WTC11 (cell line): ENCODE data around the gene BTBD9. TPM values are rescaled to one million over a fixed set of nuclear protein-coding genes. Genes with fewer than 3 reads are reported as not detected.

ENCODE experiments used
- ATAC-seq: fragments of 200-7000 bp; cut with Tn5 transposase; 2 replicates; pipeline ENCODE4 v1.10.0; 2021; ENCODE audit warnings: mild to moderate bottlenecking, moderate library complexity
- CTCF ChIA-PET: fragments of 300-600 bp; sonication (Branson Sonifier 250); formaldehyde crosslinking; loops from one replicate; lab custom pipeline; 2021; ENCODE audit warnings: antibody characterized with exemption; lab: Charles Lee
- POLR2A ChIA-PET: fragments of 350-600 bp; sonication (Branson Sonifier 250); formaldehyde crosslinking; loops from one replicate; lab custom pipeline; 2021; ENCODE audit warnings: antibody characterized with exemption; lab: Charles Lee
- DNase-seq: peaks from one replicate; pipeline ENCODE4 v3.0.0; 2021; ENCODE audit warnings: low spot score
- H3K27ac Mint-ChIP-seq: 2 replicates; pipeline ENCODE4 v1.8.0; 2021; ENCODE audit warnings: mixed read lengths
- H3K27me3 Mint-ChIP-seq: 2 replicates; pipeline ENCODE4 v1.8.0; 2021; ENCODE audit warnings: low read depth, mild to moderate bottlenecking, moderate library complexity, mixed read lengths
- H3K36me3 Mint-ChIP-seq: 2 replicates; pipeline ENCODE4 v1.8.0; 2021; ENCODE audit warnings: mixed read lengths
- H3K4me1 Mint-ChIP-seq: 2 replicates; pipeline ENCODE4 v1.8.0; 2022; ENCODE audit warnings: mixed read lengths
- H3K4me3 Mint-ChIP-seq: 2 replicates; pipeline ENCODE4 v1.8.0; 2021; ENCODE audit warnings: mild to moderate bottlenecking, moderate library complexity, mixed read lengths
- H3K9me3 Mint-ChIP-seq: 2 replicates; pipeline ENCODE4 v1.8.0; 2021; ENCODE audit warnings: mixed read lengths
- AFF4 ChIP-seq: sonication (generic); formaldehyde crosslinking; IDR thresholded peaks from 2 replicates; pipeline ENCODE4 v1.8.1; 2023; ENCODE audit warnings: mild to moderate bottlenecking, missing genetic modification reagents, borderline replicate concordance
- ATF2 ChIP-seq: sonication (generic); formaldehyde crosslinking; IDR thresholded peaks from 2 replicates; pipeline ENCODE4 v1.8.1; 2022; ENCODE audit warnings: low read depth, missing genetic modification reagents, borderline replicate concordance
- CREB1 ChIP-seq: sonication (generic); formaldehyde crosslinking; IDR thresholded peaks from 2 replicates; pipeline ENCODE4 v1.8.0; 2023; ENCODE audit warnings: mild to moderate bottlenecking, missing genetic modification reagents
- FOXP4 ChIP-seq: sonication (generic); formaldehyde crosslinking; IDR thresholded peaks from 2 replicates; pipeline ENCODE4 v1.8.0; 2022; ENCODE audit warnings: mild to moderate bottlenecking, missing genetic modification reagents
- HMGXB4 ChIP-seq: sonication (generic); formaldehyde crosslinking; IDR thresholded peaks from 2 replicates; pipeline ENCODE4 v1.8.1; 2023; ENCODE audit warnings: mild to moderate bottlenecking, moderate library complexity, missing genetic modification reagents
- JAZF1 ChIP-seq: fragments of 250-450 bp; sonication (Bioruptor Pico); IDR thresholded peaks from 2 replicates; pipeline ENCODE4 v1.9.0; 2021; ENCODE audit warnings: moderate library complexity, mild to moderate bottlenecking, inconsistent platforms
- MAX ChIP-seq: sonication (generic); formaldehyde crosslinking; IDR thresholded peaks from 2 replicates; pipeline ENCODE4 v1.8.0; 2022; ENCODE audit warnings: mild to moderate bottlenecking, missing genetic modification reagents
- NFYB ChIP-seq: sonication (generic); formaldehyde crosslinking; conservative IDR thresholded peaks from 2 replicates; pipeline ENCODE4 v1.8.0; 2022; ENCODE audit warnings: low read depth, missing genetic modification reagents
- RELA ChIP-seq: sonication (generic); formaldehyde crosslinking; IDR thresholded peaks from 2 replicates; pipeline ENCODE4 v1.8.1; 2022; ENCODE audit warnings: missing genetic modification reagents, mild to moderate bottlenecking, borderline replicate concordance
- RORB ChIP-seq: fragments of 250-450 bp; sonication (Bioruptor Pico); IDR thresholded peaks from 2 replicates; pipeline ENCODE4 v1.9.0; 2021; ENCODE audit warnings: mild to moderate bottlenecking
- SMAD4 ChIP-seq: sonication (generic); formaldehyde crosslinking; IDR thresholded peaks from 2 replicates; pipeline ENCODE4 v1.8.0; 2022; ENCODE audit warnings: mild to moderate bottlenecking, missing genetic modification reagents
- SP1 ChIP-seq: sonication (generic); formaldehyde crosslinking; conservative IDR thresholded peaks from 2 replicates; pipeline ENCODE4 v1.8.1; 2022; ENCODE audit warnings: missing genetic modification reagents
- STAT6 ChIP-seq: sonication (generic); formaldehyde crosslinking; conservative IDR thresholded peaks from 2 replicates; pipeline ENCODE4 v1.8.1; 2023; ENCODE audit warnings: mild to moderate bottlenecking, low read depth, missing genetic modification reagents, moderate library complexity
- TCF7 ChIP-seq: sonication (generic); formaldehyde crosslinking; IDR thresholded peaks from 2 replicates; pipeline ENCODE4 v1.8.0; 2022; ENCODE audit warnings: mild to moderate bottlenecking, low read depth, missing genetic modification reagents, moderate library complexity
- USF2 ChIP-seq: sonication (generic); formaldehyde crosslinking; IDR thresholded peaks from 2 replicates; pipeline ENCODE4 v1.8.1; 2023; ENCODE audit warnings: mild to moderate bottlenecking, missing genetic modification reagents, moderate library complexity
- ZNF138 ChIP-seq: sonication (generic); formaldehyde crosslinking; conservative IDR thresholded peaks from 2 replicates; pipeline ENCODE4 v1.8.1; 2022; ENCODE audit warnings: mild to moderate bottlenecking, moderate library complexity, missing genetic modification reagents
- ZNF219 ChIP-seq: sonication (generic); formaldehyde crosslinking; IDR thresholded peaks from 2 replicates; pipeline ENCODE4 v1.8.0; 2023; ENCODE audit warnings: missing genetic modification reagents, mild to moderate bottlenecking, borderline replicate concordance
- ZNF263 ChIP-seq: sonication (generic); formaldehyde crosslinking; IDR thresholded peaks from 2 replicates; pipeline ENCODE4 v1.8.1; 2022; ENCODE audit warnings: low read depth, mild to moderate bottlenecking, moderate library complexity, missing genetic modification reagents
- ZNF423 ChIP-seq: fragments of 250-450 bp; sonication (Bioruptor Pico); IDR thresholded peaks from 2 replicates; pipeline ENCODE4 v2.1.2; 2022; ENCODE audit warnings: mild to moderate bottlenecking, moderate library complexity
- ZNF671 ChIP-seq: fragments of 250-450 bp; sonication (Bioruptor Pico); IDR thresholded peaks from 2 replicates; pipeline ENCODE4 v1.8.0; 2021; ENCODE audit warnings: mild to moderate bottlenecking
- total RNA-seq: library from RNA; stranded (reverse); gene quantifications from 3 replicates; pipeline ENCODE4 v1.2.3, GENCODE V29; 2021

Gene BTBD9
- total RNA-seq, 1 experiment from 2014 or later, result 4.2 TPM

GRCh38 chr6:38290133-38290799 lies 349.5 kb downstream of the BTBD9 start (continued):
- no peak for TF ChIP-seq FOXP4
- TF ChIP-seq SP1 (CRISPR knock-in tag), result no peak
- no peak for TF ChIP-seq TCF7
- no peak for TF ChIP-seq MAX
- TF ChIP-seq, all 79 proteins: peak for 0

GRCh38 chr6:38287487-38287886 lies 352.2 kb downstream of the BTBD9 start:
- ChIA-PET CTCF (no interaction called here), POLR2A (no interaction called here)
- no peak for TF ChIP-seq HMGXB4 (CRISPR knock-in tag)
- no peak for TF ChIP-seq ZNF263
- TF ChIP-seq JAZF1 (CRISPR knock-in tag), result no peak
- TF ChIP-seq RELA, result no peak
- TF ChIP-seq ZNF671 (CRISPR knock-in tag), result no peak
- no peak for TF ChIP-seq ZNF138 (CRISPR knock-in tag)
- TF ChIP-seq USF2 (CRISPR knock-in tag), result no peak
- TF ChIP-seq CREB1 (CRISPR knock-in tag), result no peak
- TF ChIP-seq SMAD4, result no peak
- no peak for TF ChIP-seq ATF2 (CRISPR knock-in tag)
- peaks cover 2% of the 10 kb centered on the region for H3K9me3 Mint-ChIP-seq
- H3K27me3 Mint-ChIP-seq, result no peaks in the 10 kb centered on the region
- H3K4me1 Mint-ChIP-seq, result peaks cover 24% of the 10 kb centered on the region
- no peak for DNase-seq
- H3K36me3 Mint-ChIP-seq, result no peaks in the 10 kb centered on the region
- ATAC-seq, result no peak
- H3K4me3 Mint-ChIP-seq, result no peak overlapping the region
- H3K27ac Mint-ChIP-seq, result no peak overlapping the region

- DNase-seq (no peak), ATAC-seq (no peak)
- Mint-ChIP-seq H3K4me1 (peaks cover 26% of the 10 kb centered on the region), H3K4me3 (no peak overlapping the region), H3K36me3 (no peaks in the 10 kb centered on the region), H3K27me3 (no peaks in the 10 kb centered on the region), H3K9me3 (no peaks in the 10 kb centered on the region), H3K27ac (no peak overlapping the region)
- ChIA-PET POLR2A (no interaction called here), CTCF (no interaction called here)
- TF ChIP-seq AFF4, result no peak
- no peak for TF ChIP-seq RORB (CRISPR knock-in tag)
- no peak for TF ChIP-seq STAT6 (CRISPR knock-in tag)
- no peak for TF ChIP-seq NFYB (CRISPR knock-in tag)
- no peak for TF ChIP-seq SP1 (CRISPR knock-in tag)
- TF ChIP-seq ZNF423 (CRISPR knock-in tag), result no peak
- TF ChIP-seq ZNF219 (CRISPR knock-in tag), result no peak
Measured at GRCh38 chr6:38284802-38285394, 354.8 kb downstream of the BTBD9 start.
